ENCODE data around the gene ALPK1.
"Not testable (repeated sequence)": the region's sequence is repeated elsewhere in the genome, so short reads cannot be mapped to it uniquely, and the experiment has no call there.

The ALPK1 gene

DNA sequence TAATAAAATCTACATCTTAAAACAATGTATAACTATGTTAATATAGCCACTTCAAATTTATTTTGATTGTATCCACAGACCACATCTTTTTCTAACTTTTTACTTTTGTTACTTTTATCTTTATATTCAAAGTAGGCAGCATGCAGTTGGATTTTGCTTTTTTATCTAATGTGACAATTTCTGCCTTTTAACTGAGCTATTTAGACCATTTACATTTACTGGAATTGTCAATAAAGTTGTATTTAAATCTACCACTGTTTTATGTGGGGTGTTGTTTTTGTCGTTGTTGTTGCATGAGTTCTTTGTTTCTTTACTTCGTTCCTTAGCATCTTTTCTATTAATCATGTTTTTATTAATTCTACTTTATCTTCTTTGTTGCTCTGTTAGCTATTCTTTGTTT is 176.8 kb downstream of the ALPK1 start:
- DNase-seq = no peak

DNA sequence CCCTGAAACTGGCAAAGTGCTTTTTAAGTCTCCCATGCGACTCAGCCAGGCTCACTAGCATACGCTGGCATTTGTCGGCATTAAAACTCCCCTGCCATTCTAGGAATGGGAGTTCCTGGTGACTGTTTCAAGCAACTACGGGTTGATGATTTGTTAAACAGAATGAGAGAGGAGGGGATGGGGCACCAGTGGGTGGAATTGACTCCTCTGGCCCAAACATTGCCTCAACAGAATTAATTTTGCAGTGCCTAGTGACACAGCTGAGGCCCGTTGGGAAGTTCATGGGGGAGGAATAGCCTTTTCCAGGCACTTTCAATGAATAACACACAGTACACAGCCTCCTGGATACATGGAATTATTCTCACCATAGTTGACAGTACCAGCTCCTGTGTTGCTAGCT is 188.8 kb downstream of the ALPK1 start:
- no peak for DNase-seq

DNA sequence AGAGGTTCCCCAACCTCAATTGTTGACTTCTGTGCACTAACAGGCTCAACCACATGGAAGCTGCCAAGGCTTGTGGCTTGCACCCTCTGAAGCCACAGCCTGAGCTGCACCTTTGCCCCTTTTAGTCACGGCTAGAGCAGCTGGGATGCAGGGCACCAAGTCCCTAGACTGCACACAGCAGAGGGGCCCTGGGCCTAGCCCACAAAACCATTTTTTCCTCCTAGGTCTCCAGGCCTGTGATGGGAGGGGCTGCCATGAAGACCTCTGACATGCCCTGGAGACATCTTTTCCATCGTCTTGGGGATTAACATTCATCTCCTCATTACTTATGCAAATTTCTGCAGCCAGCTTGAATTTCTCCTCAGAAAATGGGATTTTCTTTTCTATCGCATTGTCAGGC is 193.6 kb downstream of the ALPK1 start:
- DNase-seq = not testable (repeated sequence)

Measured in CD4-positive, alpha-beta T cell treated with Interleukin-15 for 1 hour (primary cell).